Measurements from ENCODE around the gene CACNA1I.
A peak's percentile ranks its signal among the peaks of the same experiment; 100 is the strongest.

CACNA1I gene

GRCh38 chr22:39525658-39525975 lies 44.9 kb upstream of the CACNA1I start:
- DNase-seq: no peak
- TF ChIP-seq, protein P1, sequence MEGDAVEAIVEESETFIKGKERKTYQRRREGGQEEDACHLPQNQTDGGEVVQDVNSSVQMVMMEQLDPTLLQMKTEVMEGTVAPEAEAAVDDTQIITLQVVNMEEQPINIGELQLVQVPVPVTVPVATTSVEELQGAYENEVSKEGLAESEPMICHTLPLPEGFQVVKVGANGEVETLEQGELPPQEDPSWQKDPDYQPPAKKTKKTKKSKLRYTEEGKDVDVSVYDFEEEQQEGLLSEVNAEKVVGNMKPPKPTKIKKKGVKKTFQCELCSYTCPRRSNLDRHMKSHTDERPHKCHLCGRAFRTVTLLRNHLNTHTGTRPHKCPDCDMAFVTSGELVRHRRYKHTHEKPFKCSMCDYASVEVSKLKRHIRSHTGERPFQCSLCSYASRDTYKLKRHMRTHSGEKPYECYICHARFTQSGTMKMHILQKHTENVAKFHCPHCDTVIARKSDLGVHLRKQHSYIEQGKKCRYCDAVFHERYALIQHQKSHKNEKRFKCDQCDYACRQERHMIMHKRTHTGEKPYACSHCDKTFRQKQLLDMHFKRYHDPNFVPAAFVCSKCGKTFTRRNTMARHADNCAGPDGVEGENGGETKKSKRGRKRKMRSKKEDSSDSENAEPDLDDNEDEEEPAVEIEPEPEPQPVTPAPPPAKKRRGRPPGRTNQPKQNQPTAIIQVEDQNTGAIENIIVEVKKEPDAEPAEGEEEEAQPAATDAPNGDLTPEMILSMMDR (IDR thresholded peaks at IDR 0.05): no peak
- Mint-ChIP-seq H3K4me1 (peaks cover 86% of the 10 kb centered on the region), H3K36me3 (ENCODE audit: low read depth) (peaks cover 48% of the 10 kb centered on the region), H3K27ac (peak overlapping the region; percentile 89), H3K4me3 (no peak overlapping the region), H3K9me3 (no peaks in the 10 kb centered on the region), H3K27me3 (ENCODE audit: low read depth, poor library complexity) (peaks cover 5% of the 10 kb centered on the region)

DNA sequence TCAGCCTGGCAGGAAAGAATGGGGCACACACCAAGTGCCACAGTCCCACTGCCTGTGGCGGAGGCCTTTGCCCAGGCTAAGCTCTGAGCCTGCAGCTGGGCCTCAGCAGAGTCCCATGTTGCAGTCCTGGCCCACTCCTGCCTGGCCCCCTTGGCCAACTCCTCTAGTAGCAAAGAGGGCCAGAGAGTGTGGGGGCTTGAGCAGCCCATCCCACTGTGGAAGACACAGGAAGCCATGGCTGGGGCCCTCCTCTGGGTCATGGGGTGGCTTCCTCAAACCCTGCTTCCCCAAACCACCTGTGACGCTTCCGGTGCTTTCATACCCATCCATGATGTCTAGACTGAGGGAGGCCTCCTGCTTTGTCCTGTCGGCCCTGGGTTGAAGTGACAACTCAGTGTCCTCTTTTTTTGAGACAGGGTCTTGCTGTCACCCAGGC lies 43.8 kb upstream of the CACNA1I start:
- Mint-ChIP-seq H3K36me3 (ENCODE audit: low read depth) (peaks cover 50% of the 10 kb centered on the region), H3K27me3 (ENCODE audit: low read depth, poor library complexity) (peaks cover 7% of the 10 kb centered on the region), H3K4me3 (no peak overlapping the region), H3K4me1 (peaks cover 91% of the 10 kb centered on the region), H3K27ac (peak overlapping the region; percentile 34), H3K9me3 (no peaks in the 10 kb centered on the region)
- no peak for DNase-seq
- TF ChIP-seq, protein P1 (IDR thresholded peaks at IDR 0.05): no peak

DNA sequence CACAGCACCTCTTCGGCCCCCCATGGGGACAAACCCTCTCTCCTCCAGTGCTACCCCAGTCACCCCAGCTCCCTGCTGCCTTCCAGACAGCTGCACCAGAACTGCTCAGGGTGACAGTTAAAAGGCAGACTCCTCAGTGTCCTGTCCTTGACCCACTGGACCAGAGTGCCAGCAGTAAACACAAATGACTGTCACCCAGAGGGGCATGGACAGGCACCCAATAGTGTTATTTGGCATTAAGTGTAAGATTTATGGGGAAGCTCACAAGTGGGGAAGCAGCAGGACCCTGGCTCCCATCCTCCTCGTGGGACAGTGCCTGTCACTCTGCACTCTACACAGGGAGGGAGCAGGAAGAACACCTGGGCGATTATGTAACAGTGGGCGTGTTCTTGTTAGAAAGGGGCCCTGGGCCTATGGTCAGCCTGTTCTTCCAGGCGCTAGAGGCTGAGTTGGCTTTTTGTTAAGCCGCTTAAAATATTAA lies 43.0 kb upstream of the CACNA1I start:
- no peak for DNase-seq
- peaks cover 88% of the 10 kb centered on the region for H3K4me1 Mint-ChIP-seq
- peaks cover 43% of the 10 kb centered on the region for H3K36me3 Mint-ChIP-seq (ENCODE audit: low read depth)
- peak overlapping the region; percentile 34 for H3K27ac Mint-ChIP-seq
- TF ChIP-seq, protein P1 (IDR thresholded peaks at IDR 0.05): no peak
- H3K4me3 Mint-ChIP-seq: no peak overlapping the region
- peaks cover 7% of the 10 kb centered on the region for H3K27me3 Mint-ChIP-seq (ENCODE audit: low read depth, poor library complexity)
- H3K9me3 Mint-ChIP-seq: no peaks in the 10 kb centered on the region

GRCh38 chr22:39528080-39528661 lies 42.4 kb upstream of the CACNA1I start:
- Mint-ChIP-seq H3K9me3 (no peaks in the 10 kb centered on the region), H3K27me3 (ENCODE audit: low read depth, poor library complexity) (peaks cover 4% of the 10 kb centered on the region), H3K4me3 (no peak overlapping the region), H3K4me1 (peaks cover 86% of the 10 kb centered on the region), H3K27ac (peak overlapping the region; percentile 86), H3K36me3 (ENCODE audit: low read depth) (peaks cover 36% of the 10 kb centered on the region)
- DNase-seq: no peak
- TF ChIP-seq, protein P1 (IDR thresholded peaks at IDR 0.05): no peak

DNA sequence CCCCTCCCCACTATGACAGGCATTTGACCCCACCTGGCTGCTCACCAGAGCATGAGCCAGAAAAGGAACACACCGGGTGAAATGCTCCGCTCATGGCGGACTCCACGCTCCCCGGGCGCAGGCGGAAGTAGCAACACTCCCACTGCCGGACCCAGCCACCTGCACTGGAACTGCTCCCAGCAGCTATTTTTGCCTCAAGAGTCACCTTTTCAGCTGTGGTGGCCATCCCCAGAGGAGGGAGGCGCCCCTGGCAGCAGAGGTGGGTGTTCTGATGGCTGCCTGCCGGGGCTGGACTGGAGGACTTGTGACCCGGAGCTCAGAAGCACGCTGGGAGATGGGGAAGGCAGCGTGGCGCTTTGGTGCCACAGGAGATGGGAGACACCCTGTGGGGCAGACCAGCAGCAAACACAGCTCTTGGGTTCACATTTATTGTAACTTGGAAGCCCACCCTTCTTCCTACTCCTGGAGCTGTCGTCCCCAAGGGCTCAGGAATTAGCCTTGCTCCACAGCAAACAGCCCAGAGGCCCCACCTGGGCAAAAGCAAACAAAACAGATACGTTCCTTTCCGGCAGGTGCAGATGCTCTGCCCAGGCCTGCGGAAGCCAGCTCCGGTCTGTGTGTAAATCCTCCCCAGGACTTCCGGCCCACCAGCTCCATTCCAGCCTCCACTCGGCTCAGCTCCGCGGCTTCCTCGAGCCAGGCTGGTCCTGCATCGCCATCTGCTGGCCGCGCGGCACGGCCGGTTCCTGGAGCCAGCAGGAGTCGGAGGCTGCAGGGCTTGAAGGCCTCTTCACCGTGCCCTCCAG lies 41.7 kb upstream of the CACNA1I start:
- peak; percentile 93 for DNase-seq
- TF ChIP-seq, protein P1 (IDR thresholded peaks at IDR 0.05): peak; percentile 98
- Mint-ChIP-seq H3K36me3 (ENCODE audit: low read depth) (peaks cover 33% of the 10 kb centered on the region), H3K27me3 (ENCODE audit: low read depth, poor library complexity) (peaks cover 3% of the 10 kb centered on the region), H3K4me3 (peak overlapping the region; percentile 30), H3K9me3 (no peaks in the 10 kb centered on the region), H3K27ac (peak overlapping the region; percentile 86), H3K4me1 (peaks cover 85% of the 10 kb centered on the region)
